B cell (primary cell): ENCODE measurements around the gene DOCK7. TPM values are rescaled to one million over a fixed set of nuclear protein-coding genes. Genes with fewer than 3 reads are reported as not detected.
"Not testable (repeated sequence)": the region's sequence is repeated elsewhere in the genome, so short reads cannot be mapped to it uniquely, and the experiment has no call there.

Experiments used
- ATAC-seq: fragments of 200-7000 bp; cut with Tn5 transposase; one replicate; pipeline ENCODE4 v1.10.0; 2021; ENCODE audit warnings: low read depth, mild to moderate bottlenecking, moderate number of reproducible peaks, moderate library complexity
- CTCF ChIA-PET: fragments of 350-600 bp; sonication (Branson Sonifier 250); formaldehyde crosslinking; loops from one replicate; lab custom pipeline; 2021; ENCODE audit warnings: antibody characterized with exemption, inconsistent platforms; lab: Charles Lee
- POLR2A ChIA-PET: fragments of 350-600 bp; sonication (Branson Sonifier 250); formaldehyde crosslinking; loops from one replicate; lab custom pipeline; 2021; ENCODE audit warnings: antibody characterized with exemption; lab: Charles Lee
- DNase-seq: peaks from one replicate; pipeline ENCODE4 v3.0.0; 2013
- H2AFZ ChIP-seq: 2 replicates; pipeline ENCODE4 v1.6.1; 2012; ENCODE audit warnings: mild to moderate bottlenecking, low read depth, low read length; ENCODE audit not compliant: insufficient read depth, poor library complexity, severe bottlenecking
- H3K27ac ChIP-seq, 2 donors: 1 replicate in 1 of 2; 2 replicates in 1 of 2; pipeline ENCODE4 v1.5.1; 2012 to 2013; ENCODE audit warnings: low read length in 2 of 2, mild to moderate bottlenecking in 2 of 2, moderate library complexity in 1 of 2
- H3K27me3 ChIP-seq, 4 experiments: fragments of 200-600 bp in 1 of 4; sonication (generic) in 1 of 4; replicated peaks in 1 of 4; 1 replicate in 2 of 4; 2 replicates in 2 of 4; pipeline versions ENCODE4 v1.6.1 to v1.7.0; 2013 to 2016; ENCODE audit warnings: low read length in 3 of 4, mild to moderate bottlenecking in 2 of 4, mixed read lengths in 1 of 4, moderate library complexity in 1 of 4; ENCODE audit not compliant: insufficient read depth in 4 of 4, control insufficient read depth in 3 of 4; ENCODE audit errors: control extremely low read depth in 1 of 4
- H3K36me3 ChIP-seq, 2 experiments: replicated peaks in 1 of 2; 1 replicate in 1 of 2; 2 replicates in 1 of 2; pipeline versions ENCODE4 v1.6.1 to v1.7.1; 2013; ENCODE audit warnings: low read length in 1 of 2; ENCODE audit not compliant: insufficient read depth in 2 of 2, control insufficient read depth in 1 of 2; ENCODE audit errors: control extremely low read depth in 1 of 2, extremely low read depth in 1 of 2
- H3K4me1 ChIP-seq, 2 donors: fragments of 200-600 bp in 1 of 2; sonication (generic) in 1 of 2; 1 replicate in 1 of 2; 2 replicates in 1 of 2; pipeline versions ENCODE4 v1.5.1 to v1.6.1; 2013 to 2017; ENCODE audit warnings: low read length in 2 of 2; ENCODE audit not compliant: control insufficient read depth in 2 of 2, insufficient read depth in 2 of 2
- H3K4me2 ChIP-seq: replicated peaks from 2 replicates; pipeline ENCODE3; 2012; ENCODE audit warnings: mild to moderate bottlenecking, low read depth, low read length; ENCODE audit not compliant: poor library complexity, severe bottlenecking
- H3K4me3 ChIP-seq, 5 experiments: fragments of 200-600 bp in 1 of 5; sonication (generic) in 1 of 5; 1 replicate in 3 of 5; 2 replicates in 2 of 5; pipeline versions ENCODE4 v1.5.1 to v1.7.0; 2011 to 2016; ENCODE audit warnings: low read length in 4 of 5, mild to moderate bottlenecking in 4 of 5, low read depth in 2 of 5, control low read depth in 1 of 5, moderate library complexity in 1 of 5; ENCODE audit not compliant: insufficient read depth in 1 of 5; ENCODE audit errors: control extremely low read depth in 1 of 5, extremely low read depth in 1 of 5
- H3K79me2 ChIP-seq: fragments of 200-600 bp; sonication (generic); one replicate; pipeline ENCODE4 v1.6.0; 2016; ENCODE audit warnings: low read length; ENCODE audit not compliant: control insufficient read depth, insufficient read depth
- H3K9ac ChIP-seq: fragments of 200-600 bp; sonication (generic); 2 replicates; pipeline ENCODE4 v1.6.1; 2017; ENCODE audit warnings: mild to moderate bottlenecking, low read length, moderate library complexity
- H3K9me3 ChIP-seq, 3 donors: one replicate each; pipeline versions ENCODE4 v1.6.1 to v1.7.1; 2013; ENCODE audit warnings: low read length in 2 of 3; ENCODE audit not compliant: control insufficient read depth in 2 of 3, insufficient read depth in 1 of 3; ENCODE audit errors: control extremely low read depth in 1 of 3
- H4K20me1 ChIP-seq: 2 replicates; pipeline ENCODE4 v1.6.0; 2012; ENCODE audit warnings: mild to moderate bottlenecking, low read length; ENCODE audit not compliant: insufficient read depth, control insufficient read depth, poor library complexity, severe bottlenecking
- H3K27ac Mint-ChIP-seq: one replicate; pipeline ENCODE4 v1.8.0; 2021; ENCODE audit warnings: mixed read lengths
- H3K27me3 Mint-ChIP-seq: one replicate; pipeline ENCODE4 v1.8.0; 2021; ENCODE audit warnings: mixed read lengths
- H3K4me1 Mint-ChIP-seq: one replicate; pipeline ENCODE4 v1.8.0; 2021; ENCODE audit warnings: mixed read lengths
- H3K4me3 Mint-ChIP-seq: one replicate; pipeline ENCODE4 v1.8.0; 2021; ENCODE audit warnings: mixed read lengths
- H3K9me3 Mint-ChIP-seq: one replicate; pipeline ENCODE4 v1.8.0; 2022; ENCODE audit warnings: mixed read lengths; ENCODE audit not compliant: insufficient read depth
- EZH2 ChIP-seq: IDR thresholded peaks from 2 replicates; pipeline ENCODE4 v1.6.1; 2012; ENCODE audit warnings: borderline replicate concordance, low read depth, mild to moderate bottlenecking, moderate library complexity, low read length; ENCODE audit not compliant: insufficient read depth, poor library complexity, severe bottlenecking
- WGBS: methylation state at CpG from one replicate; pipeline ENCODE4 v1.1.5; 2013; ENCODE audit warnings: missing lambda C conversion rate; ENCODE audit not compliant: insufficient coverage; 5-methylcytosine and 5-hydroxymethylcytosine counted together
- intact Hi-C: fragments of 100-400 bp; cut with micrococcal nuclease; formaldehyde crosslinking; loops from one replicate; pipeline ENCODE4 v1.10.0; 2022
- polyA plus RNA-seq: library from polyadenylated mRNA; depleted of rRNA; stranded (reverse); fragments of >200 nt; gene quantifications from 2 replicates; pipeline ENCODE4 v1.2.3, GENCODE V29; 2012
- total RNA-seq, 2 donors: library from RNA; stranded (reverse); fragments of 120-200 nt in 1 of 2; gene quantifications; 1 replicate in 1 of 2; 2 replicates in 1 of 2; pipeline versions ENCODE4 v1.2.3 to v1.2.4, GENCODE V29; 2013 to 2022
- TF ChIP-seq, protein P1 (sequence below): fragments of 200-600 bp; IDR thresholded peaks from one replicate; pipeline ENCODE4 v1.8.0; 2022; ENCODE audit warnings: antibody characterized with exemption, mild to moderate bottlenecking

DOCK7 gene
- total and polyA plus RNA-seq, 2 donors (not counting 1 experiment from before 2014, with no cell fraction given) = 3.6 to 20.5 TPM

DNA sequence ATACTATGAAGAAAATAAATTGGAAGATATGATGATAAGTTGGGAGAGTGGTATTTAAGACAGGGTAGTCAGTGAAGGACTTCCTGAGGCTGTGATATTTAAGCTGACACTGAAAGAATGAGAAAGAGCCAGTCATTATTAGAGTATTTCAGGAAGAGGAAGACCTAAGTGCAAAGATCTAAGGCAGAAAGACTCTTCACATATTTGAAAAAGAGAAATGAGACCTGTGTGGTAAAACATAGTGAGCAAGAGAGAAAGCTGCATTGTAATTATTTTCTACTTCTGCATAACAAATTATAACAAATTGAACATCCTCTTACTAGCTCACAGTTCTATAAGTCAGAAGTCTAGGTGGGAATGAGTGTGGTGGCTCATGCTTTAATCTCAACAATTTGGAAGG lies 34.6 kb upstream of the DOCK7 start:
- Histone ChIP-seq H3K27ac (no peak overlapping the region), H3K9me3 (no peaks in the 10 kb centered on the region), H3K79me2 (no peaks in the 10 kb centered on the region), H3K27me3 (no peaks in the 10 kb centered on the region), H3K4me1 (no peaks in the 10 kb centered on the region), H3K36me3 (no peaks in the 10 kb centered on the region), H3K4me3 (no peak overlapping the region), H2AFZ (no peak overlapping the region), H3K4me2 (no peak overlapping the region), H4K20me1 (no peaks in the 10 kb centered on the region), H3K9ac (no peak overlapping the region)
- peaks cover 4% of the 10 kb centered on the region for H3K27me3 Mint-ChIP-seq
- no peaks in the 10 kb centered on the region for H3K9me3 Mint-ChIP-seq
- no peak overlapping the region for H3K27ac Mint-ChIP-seq
- CTCF ChIA-PET = interaction anchor here (0.7 kb wide), 1 partner anchor 24 kb away, joined by 3 read pairs; no protein-coding TSS in a partner anchor
- ATAC-seq (no peak), DNase-seq (no peak)
- H3K4me1 Mint-ChIP-seq = peaks cover 10% of the 10 kb centered on the region
- intact Hi-C loops = no loop called here
- TF ChIP-seq, protein P1, sequence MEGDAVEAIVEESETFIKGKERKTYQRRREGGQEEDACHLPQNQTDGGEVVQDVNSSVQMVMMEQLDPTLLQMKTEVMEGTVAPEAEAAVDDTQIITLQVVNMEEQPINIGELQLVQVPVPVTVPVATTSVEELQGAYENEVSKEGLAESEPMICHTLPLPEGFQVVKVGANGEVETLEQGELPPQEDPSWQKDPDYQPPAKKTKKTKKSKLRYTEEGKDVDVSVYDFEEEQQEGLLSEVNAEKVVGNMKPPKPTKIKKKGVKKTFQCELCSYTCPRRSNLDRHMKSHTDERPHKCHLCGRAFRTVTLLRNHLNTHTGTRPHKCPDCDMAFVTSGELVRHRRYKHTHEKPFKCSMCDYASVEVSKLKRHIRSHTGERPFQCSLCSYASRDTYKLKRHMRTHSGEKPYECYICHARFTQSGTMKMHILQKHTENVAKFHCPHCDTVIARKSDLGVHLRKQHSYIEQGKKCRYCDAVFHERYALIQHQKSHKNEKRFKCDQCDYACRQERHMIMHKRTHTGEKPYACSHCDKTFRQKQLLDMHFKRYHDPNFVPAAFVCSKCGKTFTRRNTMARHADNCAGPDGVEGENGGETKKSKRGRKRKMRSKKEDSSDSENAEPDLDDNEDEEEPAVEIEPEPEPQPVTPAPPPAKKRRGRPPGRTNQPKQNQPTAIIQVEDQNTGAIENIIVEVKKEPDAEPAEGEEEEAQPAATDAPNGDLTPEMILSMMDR = no peak
- TF ChIP-seq EZH2 = no peak
- H3K4me3 Mint-ChIP-seq = no peak overlapping the region
- POLR2A ChIA-PET = no interaction called here

DNA sequence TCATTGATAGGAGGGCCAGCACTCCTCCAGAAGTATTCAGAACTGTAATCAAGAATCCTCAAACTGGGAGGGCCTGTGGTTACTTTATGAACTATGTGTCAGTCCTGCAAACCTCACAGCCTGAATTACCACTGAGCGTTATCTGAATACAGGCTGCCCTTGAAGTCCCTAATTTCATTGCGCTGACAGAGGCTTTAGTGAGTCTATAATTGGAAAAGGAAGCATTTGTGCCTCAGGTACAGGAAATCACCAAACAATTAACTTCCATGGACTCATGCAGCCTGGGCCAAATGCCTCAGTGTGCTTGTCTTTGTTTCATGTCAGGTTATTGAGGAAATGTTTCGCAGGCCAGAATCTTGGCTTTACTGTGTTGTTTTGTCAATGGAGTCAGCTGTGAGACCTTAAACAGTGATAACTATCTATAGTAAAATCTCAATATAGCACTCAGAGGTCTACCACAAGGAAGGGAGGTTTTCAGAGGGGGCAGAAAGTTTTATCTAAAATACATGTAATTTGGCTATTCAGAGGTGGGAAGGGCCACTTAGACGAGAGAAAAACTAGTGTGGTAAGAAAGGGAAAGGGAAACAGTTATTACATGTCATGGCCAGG lies 32.9 kb upstream of the DOCK7 start:
- H2AFZ ChIP-seq = no peak overlapping the region
- WGBS = 86% methylated on average over 1 of the region's 4 CpGs
- no peak for TF ChIP-seq EZH2
- TF ChIP-seq, protein P1 = no peak
- Mint-ChIP-seq H3K27ac (no peak overlapping the region), H3K4me1 (peaks cover 10% of the 10 kb centered on the region), H3K9me3 (no peaks in the 10 kb centered on the region), H3K4me3 (no peak overlapping the region), H3K27me3 (peaks cover 4% of the 10 kb centered on the region)
- H3K79me2 ChIP-seq = no peaks in the 10 kb centered on the region
- no peak for DNase-seq
- ATAC-seq = no peak
- no peak overlapping the region for H3K27ac ChIP-seq
- H3K4me2 ChIP-seq = no peak overlapping the region
- intact Hi-C loops = no loop called here
- ChIA-PET POLR2A (no interaction called here), CTCF (interaction anchor here (0.8 kb wide), 1 partner anchor 12 kb away, joined by 4 read pairs; no protein-coding TSS in a partner anchor)
- no peaks in the 10 kb centered on the region for H3K27me3 ChIP-seq
- H3K4me1 ChIP-seq = no peaks in the 10 kb centered on the region
- H4K20me1 ChIP-seq = no peaks in the 10 kb centered on the region
- H3K9ac ChIP-seq = no peak overlapping the region
- no peaks in the 10 kb centered on the region for H3K36me3 ChIP-seq
- H3K9me3 ChIP-seq = no peaks in the 10 kb centered on the region
- no peak overlapping the region for H3K4me3 ChIP-seq

DNA sequence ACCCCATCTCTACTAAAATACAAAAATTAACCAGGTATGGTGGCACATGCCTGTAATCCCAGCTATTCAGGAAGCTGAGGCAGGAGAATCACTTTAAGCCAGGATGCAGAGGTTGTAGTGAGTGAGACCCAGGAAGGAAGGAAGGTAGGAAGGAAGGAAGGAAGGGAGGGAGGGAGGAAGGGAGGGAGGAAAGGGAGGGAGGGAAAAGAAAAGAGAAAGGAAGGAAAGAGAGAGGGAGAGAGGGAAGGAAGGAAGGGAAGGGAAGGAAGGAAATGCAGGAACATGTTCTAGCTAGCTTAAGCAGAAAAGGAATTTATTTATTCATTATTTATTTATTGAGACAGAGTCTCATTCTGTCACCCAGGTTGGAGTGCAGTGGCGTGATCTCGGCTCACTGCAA lies 30.2 kb upstream of the DOCK7 start:
- ATAC-seq, H2AFZ ChIP-seq, CTCF ChIA-PET: not testable (repeated sequence)

More for the DNA sequence above, 30.2 kb upstream of the DOCK7 start:
- intact Hi-C loops, H3K4me3 ChIP-seq, H3K36me3 ChIP-seq, H3K79me2 ChIP-seq, POLR2A ChIA-PET, DNase-seq, H3K27me3 ChIP-seq, H3K4me2 ChIP-seq, H3K27me3 Mint-ChIP-seq, H3K9me3 ChIP-seq, H3K4me3 Mint-ChIP-seq, H4K20me1 ChIP-seq, H3K9ac ChIP-seq, H3K27ac Mint-ChIP-seq, H3K4me1 Mint-ChIP-seq, H3K27ac ChIP-seq, H3K4me1 ChIP-seq, H3K9me3 Mint-ChIP-seq: not testable (repeated sequence)
- 100% methylated on average over 2 of the region's 2 CpGs for WGBS
